ENCODE measurements around the gene CDHR5. TPM values are rescaled to one million over a fixed set of nuclear protein-coding genes. Genes with fewer than 3 reads are reported as not detected.

The CDHR5 gene
- total and polyA plus RNA-seq, 2 of the 4 experiments (the other 2 are of a cell fraction), result not detected

DNA sequence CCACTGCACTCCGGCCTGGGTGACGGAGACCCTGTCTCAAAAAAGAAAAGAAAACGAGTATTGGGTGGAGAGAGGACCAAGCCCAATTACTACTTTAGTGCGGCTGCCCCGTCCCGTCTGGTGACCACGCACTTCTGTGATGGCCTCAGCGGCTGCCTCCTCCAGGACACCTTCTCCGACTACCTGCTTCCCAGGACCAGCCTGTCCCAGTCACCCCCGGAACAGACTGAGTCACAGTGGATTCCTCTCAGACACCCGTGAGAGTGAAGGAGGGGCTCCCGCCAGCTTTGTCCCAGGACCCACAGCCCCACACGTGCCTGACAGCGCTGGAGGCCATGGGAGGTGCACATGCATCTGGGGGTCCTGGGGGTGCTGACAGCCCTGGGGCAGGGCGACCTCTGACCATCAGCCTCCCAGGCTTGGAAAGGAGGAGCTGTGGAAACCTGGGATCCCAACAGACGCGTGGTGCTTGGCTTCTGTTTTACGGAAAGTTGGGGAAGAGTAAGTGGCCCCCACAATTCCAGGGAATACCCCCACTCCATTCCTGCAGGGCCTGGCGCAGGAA lies 17.1 kb upstream of the CDHR5 start:
- intact Hi-C loops (cut with micrococcal nuclease) (no loop called here), dilution Hi-C loops (cut with HindIII; ENCODE audit: low sequenced_read_pairs, unreplicated experiment) (no loop called here), in situ Hi-C loops (cut with MboI; ENCODE audit: low sequenced_read_pairs) (no loop called here)
- ATAC-seq (ENCODE audit: low read depth) (no peak), DNase-seq (no peak)
- TF ChIP-seq RFX5 (IDR thresholded peaks at IDR 0.05; ENCODE audit: low read depth, low read length) (no peak), MAZ (IDR thresholded peaks at IDR 0.05; ENCODE audit: borderline replicate concordance, low read depth, low read length) (no peak), MXI1 (IDR thresholded peaks at IDR 0.05; ENCODE audit: borderline replicate concordance, low read depth, low read length) (no peak), BHLHE40 (IDR thresholded peaks at IDR 0.05; ENCODE audit: low read depth, low read length) (no peak), POLR2A (IDR thresholded peaks at IDR 0.05; ENCODE audit: low read depth, low read length) (no peak), NFE2L2 (IDR thresholded peaks at IDR 0.05; ENCODE audit: low read depth, low read length) (no peak), CHD1 (IDR thresholded peaks at IDR 0.05; ENCODE audit: low read depth, low read length) (no peak), CEBPB (IDR thresholded peaks at IDR 0.05; ENCODE audit: low read depth, low read length) (no peak), RCOR1 (IDR thresholded peaks at IDR 0.05; ENCODE audit: insufficient replicate concordance, low read length) (no peak), FOS (IDR thresholded peaks at IDR 0.05; ENCODE audit: low read depth, low read length) (no peak), ELK1 (IDR thresholded peaks at IDR 0.05; ENCODE audit: borderline replicate concordance, low read depth, low read length) (no peak), MAFK (IDR thresholded peaks at IDR 0.05; ENCODE audit: low read depth, low read length) (no peak)
- TF ChIP-seq, protein P1, sequence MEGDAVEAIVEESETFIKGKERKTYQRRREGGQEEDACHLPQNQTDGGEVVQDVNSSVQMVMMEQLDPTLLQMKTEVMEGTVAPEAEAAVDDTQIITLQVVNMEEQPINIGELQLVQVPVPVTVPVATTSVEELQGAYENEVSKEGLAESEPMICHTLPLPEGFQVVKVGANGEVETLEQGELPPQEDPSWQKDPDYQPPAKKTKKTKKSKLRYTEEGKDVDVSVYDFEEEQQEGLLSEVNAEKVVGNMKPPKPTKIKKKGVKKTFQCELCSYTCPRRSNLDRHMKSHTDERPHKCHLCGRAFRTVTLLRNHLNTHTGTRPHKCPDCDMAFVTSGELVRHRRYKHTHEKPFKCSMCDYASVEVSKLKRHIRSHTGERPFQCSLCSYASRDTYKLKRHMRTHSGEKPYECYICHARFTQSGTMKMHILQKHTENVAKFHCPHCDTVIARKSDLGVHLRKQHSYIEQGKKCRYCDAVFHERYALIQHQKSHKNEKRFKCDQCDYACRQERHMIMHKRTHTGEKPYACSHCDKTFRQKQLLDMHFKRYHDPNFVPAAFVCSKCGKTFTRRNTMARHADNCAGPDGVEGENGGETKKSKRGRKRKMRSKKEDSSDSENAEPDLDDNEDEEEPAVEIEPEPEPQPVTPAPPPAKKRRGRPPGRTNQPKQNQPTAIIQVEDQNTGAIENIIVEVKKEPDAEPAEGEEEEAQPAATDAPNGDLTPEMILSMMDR (conservative IDR thresholded peaks at IDR 0.05; ENCODE audit: low read depth, low read length), result no peak
- TF ChIP-seq, protein P2, sequence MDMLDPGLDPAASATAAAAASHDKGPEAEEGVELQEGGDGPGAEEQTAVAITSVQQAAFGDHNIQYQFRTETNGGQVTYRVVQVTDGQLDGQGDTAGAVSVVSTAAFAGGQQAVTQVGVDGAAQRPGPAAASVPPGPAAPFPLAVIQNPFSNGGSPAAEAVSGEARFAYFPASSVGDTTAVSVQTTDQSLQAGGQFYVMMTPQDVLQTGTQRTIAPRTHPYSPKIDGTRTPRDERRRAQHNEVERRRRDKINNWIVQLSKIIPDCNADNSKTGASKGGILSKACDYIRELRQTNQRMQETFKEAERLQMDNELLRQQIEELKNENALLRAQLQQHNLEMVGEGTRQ (IDR thresholded peaks at IDR 0.05; ENCODE audit: low read depth, low read length), result no peak
- Histone ChIP-seq H3K4me1 (ENCODE audit: control insufficient read depth, insufficient read depth, low read length) (peaks cover 8% of the 10 kb centered on the region; the same call in 1 of the 2 replicates), H3K4me2 (ENCODE audit: low read depth, low read length) (no peak overlapping the region), H2BK5ac (ENCODE audit: low read depth, low read length, poor library complexity, severe bottlenecking) (no peak overlapping the region), H3K23ac (ENCODE audit: low read depth, low read length) (no peak overlapping the region), H2BK20ac (ENCODE audit: low read depth, low read length) (no peak overlapping the region), H4K20me1 (ENCODE audit: insufficient read depth, low read length) (peaks cover 27% of the 10 kb centered on the region), H3K4ac (ENCODE audit: low read depth, low read length) (no peak overlapping the region), H2BK120ac (ENCODE audit: low read depth, low read length) (no peak overlapping the region), H3K14ac (replicated peaks; ENCODE audit: low read depth, low read length) (no peak overlapping the region), H4K91ac (ENCODE audit: insufficient read depth, low read depth, low read length) (no peak overlapping the region), H3K4me3 (ENCODE audit: insufficient read depth, low read depth, low read length) (no peak overlapping the region), H2AK9ac (replicated peaks; ENCODE audit: low read depth, low read length, poor library complexity) (no peak overlapping the region), H2AFZ (replicated peaks; ENCODE audit: low read length, poor library complexity) (no peak overlapping the region), H4K5ac (ENCODE audit: low read depth, low read length) (no peak overlapping the region), H3K18ac (ENCODE audit: low read depth, low read length) (no peak overlapping the region), H3K79me1 (ENCODE audit: low read depth in 1 of 2, low read length in 2 of 2) (no peaks in the 10 kb centered on the region), H3K27me3 (ENCODE audit: control insufficient read depth, insufficient read depth, low read length) (peaks cover 14% of the 10 kb centered on the region; the same call in 1 of the 2 replicates), H3K56ac (ENCODE audit: extremely low read depth, insufficient read depth, low read length) (no peak overlapping the region), H2AK5ac (ENCODE audit: low read depth, low read length) (no peak overlapping the region), H4K8ac (ENCODE audit: low read depth in 2 of 2, low read length in 2 of 2) (no peak overlapping the region), H3K27ac (ENCODE audit: insufficient read depth, low read length) (no peak overlapping the region), H3K9me1 (ENCODE audit: insufficient read depth, low read length) (no peaks in the 10 kb centered on the region), H2BK15ac (ENCODE audit: low read depth, low read length) (no peak overlapping the region), H3K9me3 (ENCODE audit: control insufficient read depth, insufficient read depth, low read length) (no peaks in the 10 kb centered on the region), H3K9ac (ENCODE audit: low read depth, low read length) (no peak overlapping the region), H3K36me3 (ENCODE audit: control insufficient read depth, insufficient read depth, low read length) (peaks cover 22% of the 10 kb centered on the region)
- CTCF ChIA-PET, result no interaction called here
- 80% methylated on average over 6 of the region's 19 CpGs; no CpG with 5 or more reads in 1 of the 2 experiments for WGBS, 2 experiments (ENCODE audit: extremely low coverage in 2 of 2, insufficient read length in 1 of 2)
- BruUV-seq (replicated peaks), result no TSS peak
- POLR2A ChIA-PET (ENCODE audit: unreplicated experiment), result no interaction called here

Data from IMR-90 (cell line).